ENCODE measurements around the gene FNDC5.

Gene FNDC5

DNA sequence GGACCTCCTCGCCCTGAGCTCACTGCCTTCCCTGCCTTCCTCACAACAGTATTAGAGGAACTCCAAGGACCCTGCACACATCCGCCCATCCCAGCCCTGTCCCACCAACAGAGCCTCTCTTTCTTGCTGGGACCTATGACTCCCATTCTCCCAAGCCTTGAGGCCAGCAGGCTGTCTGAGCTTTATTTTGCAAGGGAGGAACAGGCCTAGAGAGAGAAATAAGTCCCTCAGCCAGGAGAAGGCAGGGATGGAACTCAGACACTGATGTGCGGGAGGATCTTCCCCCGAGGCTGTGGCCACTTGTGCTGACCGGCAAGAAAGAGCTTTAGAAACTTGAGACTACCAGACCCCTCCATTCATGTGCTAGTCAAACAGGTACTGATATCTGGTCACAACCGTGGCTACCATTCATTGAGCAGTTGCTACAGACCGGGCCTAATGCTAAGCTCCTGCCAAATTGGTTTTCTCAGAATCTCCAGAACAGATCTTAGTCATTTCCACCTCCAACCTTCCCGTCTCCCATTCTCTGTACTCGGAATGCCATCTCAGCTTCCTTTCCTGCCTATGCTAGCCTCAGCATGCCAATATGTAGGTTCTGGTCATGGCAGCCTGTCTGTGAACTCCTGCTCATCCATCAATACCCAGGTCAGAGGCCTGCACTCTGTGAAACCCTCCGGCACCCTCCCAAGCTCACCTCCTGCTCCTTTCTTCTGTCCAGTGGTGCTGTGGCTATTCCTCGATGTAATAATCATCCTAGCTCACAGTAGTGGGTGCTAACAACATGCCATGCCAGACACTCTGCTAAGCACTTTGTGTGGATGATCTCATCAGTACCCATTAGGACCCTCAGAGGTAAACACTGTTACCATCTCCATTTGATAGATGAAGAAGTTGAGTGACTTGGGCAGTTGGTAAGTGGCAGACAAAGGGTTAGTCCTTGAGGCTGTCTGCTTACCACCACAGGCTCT is 26.7 kb upstream of the FNDC5 start:
- DNase-seq, result no peak

DNA sequence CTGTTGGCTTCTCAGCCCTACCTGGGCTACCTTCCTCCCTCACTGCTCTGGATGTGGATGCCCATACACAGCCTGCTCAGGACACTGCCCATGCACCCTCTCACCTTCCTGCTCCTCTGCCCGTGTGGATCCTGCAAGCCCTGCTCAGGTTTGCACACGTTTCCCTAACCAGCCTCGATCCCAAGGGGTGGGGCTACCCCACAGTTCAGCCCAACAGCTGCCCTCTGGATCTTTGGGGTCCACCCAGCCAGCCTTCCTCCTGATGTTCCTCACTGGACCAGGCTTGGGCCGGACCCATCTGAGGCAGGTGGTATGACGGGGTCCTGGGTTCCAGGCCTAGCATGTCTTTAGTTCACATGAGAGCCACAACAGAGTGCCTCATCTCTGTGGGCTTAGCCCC is 25.7 kb upstream of the FNDC5 start:
- DNase-seq, result no peak

DNA sequence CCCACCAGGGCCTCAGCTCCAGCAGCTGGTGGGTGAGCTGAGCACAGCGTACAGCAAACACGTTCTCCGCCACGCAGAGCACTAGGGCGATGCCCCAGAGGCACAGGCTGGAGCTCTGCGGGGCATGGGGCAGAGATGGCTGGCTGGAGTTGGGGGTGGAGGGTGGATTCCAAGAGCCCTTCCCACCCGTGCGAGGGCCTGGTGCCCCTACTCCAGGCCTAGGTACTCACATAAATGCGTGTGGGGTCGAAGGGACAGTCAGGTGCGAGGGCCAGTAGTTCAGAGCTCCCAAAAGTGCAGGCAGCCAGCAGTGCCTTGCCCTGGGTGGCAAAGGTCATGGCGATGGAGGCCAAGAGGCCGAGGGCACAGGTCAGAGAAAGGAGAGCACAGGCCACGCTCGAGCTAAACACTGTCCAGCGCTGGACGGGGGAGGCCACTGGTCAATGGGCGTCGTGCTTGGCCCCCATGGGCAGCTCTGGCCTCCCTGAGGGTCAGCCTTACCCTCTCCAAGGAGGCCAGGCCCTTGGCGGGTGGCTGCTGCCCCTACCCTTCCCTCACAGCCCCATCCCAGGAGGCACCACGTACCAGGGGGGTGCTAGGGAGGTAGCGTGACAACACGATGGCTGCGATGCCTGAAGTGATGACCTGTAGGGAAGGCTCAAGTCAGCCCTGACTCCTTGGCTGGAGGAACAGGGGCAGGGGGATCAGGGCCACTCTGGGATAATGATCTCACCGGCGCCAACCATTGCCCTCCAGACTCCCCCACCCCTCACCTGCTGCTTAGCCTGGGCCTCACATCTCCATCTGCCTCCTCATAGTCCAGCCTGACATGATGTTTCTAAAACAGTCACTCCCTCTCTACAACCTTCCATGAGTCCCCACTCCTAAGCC is 24.9 kb upstream of the FNDC5 start:
- DNase-seq, result no peak

DNA sequence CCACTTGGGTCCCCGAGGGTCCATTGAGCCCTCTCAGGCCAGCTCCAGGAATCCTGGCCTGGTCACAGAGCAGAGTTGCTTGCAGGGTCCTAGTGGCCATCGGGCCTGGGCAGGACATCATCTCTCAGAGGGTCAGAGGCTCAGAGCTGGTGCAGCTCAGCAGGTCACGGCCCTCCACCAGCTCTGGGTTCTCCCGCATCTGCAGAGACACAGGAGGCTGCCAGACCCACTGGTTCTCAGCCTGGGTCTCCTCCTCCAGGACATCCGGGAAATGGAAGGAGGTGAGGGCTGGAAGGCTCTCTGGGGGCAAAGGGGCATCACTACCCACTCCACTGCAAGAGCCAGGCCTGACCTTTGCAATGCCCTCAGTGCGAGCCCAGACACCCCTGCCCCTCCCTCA is 24.0 kb upstream of the FNDC5 start:
- DNase-seq, result no peak

DNA sequence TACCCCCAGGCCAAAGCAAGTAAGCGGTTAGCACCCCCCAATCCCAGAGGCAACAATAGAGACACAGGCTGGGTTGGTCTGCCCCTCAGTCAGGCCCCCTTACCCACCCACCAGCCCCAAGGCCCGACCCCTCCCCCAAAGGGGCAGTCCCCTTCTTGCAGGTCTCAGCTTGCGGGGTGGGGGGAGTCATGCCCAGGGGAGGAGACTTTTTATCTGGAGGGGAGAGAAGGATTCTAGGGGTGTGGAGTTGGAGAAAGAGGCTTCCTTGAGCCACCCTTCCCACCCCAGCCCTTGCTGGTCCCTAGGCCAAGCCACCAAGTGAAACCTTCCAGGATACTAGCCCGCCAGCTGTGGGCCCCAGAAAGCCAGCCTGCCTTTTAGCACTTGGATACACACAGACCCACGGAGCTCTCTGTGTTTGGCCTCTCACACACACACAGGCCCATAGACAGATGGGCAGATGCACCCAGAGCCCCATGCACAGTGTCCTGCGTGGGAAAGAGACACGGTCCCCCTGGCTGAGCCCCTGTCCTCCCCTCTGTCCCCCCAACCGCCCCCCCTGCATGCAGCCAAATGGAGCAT is 23.4 kb upstream of the FNDC5 start:
- DNase-seq, result no peak

DNA sequence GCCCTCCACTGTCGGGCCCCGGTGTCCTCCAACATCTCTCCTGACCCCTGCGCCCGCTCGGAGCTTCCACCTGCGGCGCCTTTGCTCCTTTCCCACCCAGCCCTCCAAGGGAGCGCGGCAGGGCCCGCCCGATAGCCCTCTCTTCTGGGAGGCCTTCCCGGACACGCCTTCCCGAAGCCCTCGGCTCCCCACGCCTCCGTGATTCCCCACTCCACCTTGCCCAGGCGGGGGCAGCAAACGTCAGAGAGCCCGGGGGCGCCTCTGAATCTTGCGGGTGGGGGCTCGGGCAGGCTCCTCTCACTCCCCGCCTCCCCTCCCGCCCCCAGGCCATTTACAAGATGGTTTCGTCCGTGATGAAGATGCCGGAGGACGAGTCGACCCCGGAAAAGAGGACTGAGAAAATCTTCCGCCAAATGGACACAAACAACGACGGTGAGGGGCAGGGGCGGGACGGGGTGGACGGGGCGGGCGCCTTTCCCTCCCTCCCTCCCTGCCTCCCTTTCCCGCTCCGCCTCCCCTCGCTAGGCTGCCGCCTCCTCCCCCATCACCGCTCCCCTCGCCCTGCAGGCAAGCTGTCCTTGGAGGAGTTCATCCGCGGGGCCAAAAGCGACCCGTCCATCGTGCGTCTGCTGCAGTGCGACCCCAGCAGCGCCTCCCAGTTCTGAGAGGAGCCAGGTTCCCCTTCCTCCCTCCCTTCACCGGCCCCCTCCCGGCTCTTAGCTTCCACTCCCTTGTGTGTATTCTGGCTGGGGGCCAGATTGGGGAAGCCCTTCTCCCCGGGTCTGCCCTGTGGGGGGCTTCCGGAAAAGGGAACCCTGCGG is 22.7 kb upstream of the FNDC5 start:
- DNase-seq, result no peak

DNA sequence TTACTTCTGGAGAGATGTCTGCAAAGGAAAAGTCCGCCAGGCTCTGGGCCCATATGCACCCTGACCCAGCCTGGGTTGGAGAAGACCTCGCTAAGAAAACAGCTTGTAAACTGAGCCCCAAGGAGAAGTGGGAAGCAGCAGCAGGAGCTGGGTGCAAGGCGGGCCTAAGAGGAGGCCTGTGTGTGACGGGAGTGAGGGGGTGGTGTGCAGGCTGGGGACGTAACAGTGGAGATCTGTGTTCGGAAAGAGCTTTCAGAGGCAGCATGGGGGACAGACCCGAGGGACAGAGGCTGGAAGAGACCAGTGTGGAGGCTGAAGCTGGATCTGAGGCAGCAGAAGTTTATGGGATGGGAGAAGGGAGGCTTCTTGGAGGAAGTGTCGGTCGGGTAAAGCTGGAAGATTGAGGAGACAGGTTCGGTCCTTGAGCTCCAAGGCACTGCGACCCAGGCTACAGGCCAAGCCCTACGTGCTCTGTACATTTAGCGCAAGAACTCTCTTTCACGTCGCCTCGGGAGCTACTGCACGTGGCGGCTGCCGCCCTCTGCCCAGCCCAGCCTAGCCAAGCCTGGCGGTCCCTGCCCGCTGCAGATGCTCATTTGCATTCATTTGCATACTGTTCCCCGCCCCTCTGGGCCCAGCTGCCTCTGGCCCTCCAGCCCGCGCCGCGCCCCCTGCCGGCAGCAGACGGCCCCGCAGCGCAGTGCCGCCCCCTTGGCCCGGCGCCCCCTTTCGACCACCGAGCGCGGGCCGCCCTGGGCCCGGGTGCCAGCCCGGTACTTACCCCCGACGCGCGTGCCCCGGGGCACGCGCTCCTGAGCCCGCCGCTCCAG is 21.9 kb upstream of the FNDC5 start:
- DNase-seq, result no peak

DNA sequence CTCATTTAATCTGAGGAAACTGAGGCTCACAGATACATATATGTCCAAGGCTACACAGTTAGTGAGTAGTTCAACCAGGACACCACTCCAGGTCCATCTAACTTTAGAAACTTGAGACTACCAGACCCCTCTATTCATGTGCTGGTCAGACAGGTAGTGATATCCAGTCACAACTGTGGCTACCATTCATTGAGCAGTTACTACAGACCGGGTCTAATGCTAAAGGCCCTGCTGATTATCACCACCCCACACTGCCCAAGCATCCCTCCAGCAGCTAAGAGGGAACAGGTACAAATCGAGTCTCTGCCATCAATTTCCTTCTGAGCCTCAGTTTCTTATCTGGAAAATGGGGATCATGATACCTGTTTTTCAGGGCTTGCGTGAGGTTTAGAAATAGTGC is 20.9 kb upstream of the FNDC5 start:
- no peak for DNase-seq

DNA sequence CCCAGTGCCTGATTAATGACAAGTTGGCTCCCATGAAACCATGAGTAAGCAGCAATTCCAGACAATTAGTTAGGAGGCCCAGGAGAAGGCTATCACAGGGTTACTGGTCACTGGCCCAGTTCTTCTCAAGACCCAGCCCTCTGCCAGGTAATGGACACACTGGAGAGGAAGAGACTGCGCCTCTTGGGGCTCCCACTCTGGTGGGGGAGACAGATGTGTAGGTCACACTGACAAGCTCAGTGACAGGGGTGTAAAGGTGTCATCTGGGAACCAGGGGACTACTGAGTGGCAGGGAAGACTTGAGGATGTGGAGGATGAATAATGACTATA is 20.5 kb upstream of the FNDC5 start:
- no peak for DNase-seq

DNA sequence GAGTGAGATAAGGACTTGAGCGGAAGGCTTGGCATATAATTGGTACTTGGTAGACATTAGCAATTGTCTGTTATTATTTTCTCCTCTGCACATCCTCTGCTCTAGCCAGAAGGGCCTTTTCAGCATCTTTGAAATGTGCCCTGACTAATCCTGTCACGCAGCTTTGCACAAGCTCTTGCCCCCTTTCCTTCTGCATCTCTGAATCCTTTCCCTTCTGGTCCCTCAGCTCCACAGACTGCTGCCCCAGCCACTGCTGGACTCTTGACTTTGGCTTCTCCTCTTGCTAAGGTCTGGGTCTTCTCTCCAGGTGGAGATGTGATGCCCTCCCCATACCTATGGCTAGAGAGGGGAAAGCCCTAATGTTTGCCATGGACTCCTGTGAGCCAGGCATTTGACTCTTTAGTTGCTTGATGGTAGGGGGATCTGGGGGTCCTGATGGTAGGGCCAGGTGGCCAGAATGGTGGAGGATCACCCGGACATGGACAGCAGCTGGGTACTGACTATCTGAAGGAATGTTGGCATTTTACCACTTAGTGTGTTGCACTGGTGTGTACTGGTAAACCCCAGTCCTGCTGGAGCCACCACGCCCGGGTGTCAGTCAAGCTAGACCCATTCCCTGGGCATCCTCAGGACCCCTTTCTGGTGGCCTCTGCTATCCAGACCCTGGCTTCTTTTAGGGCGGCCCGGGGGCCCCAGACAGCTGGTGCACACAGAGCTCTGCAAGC is 20.0 kb upstream of the FNDC5 start:
- no peak for DNase-seq

DNA sequence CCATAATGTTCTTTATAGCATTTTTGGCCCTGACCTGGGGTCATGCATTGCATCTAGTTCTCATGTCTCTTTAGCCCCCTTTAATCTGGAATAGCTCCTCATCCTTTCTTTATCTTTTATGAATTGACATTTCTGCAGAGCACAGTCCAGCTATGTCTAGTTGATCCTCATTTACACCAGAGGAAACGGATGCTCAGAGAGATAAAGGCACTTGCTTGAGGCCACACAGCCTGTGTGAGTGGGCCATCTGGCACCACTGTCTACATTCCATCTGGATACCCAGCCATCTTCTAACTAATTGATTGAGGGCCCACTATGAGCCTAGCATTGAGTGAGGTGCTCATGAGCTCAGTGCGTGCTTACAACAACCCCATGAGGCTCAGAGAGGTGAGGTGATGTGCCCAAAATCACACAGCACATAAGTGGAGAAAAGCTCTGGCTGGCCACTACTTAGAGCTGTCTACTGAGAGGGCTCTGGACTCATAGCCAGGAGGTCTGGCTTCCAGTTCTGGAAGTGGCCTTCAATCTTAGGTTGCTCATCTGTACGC is 19.1 kb upstream of the FNDC5 start:
- no peak for DNase-seq

DNA sequence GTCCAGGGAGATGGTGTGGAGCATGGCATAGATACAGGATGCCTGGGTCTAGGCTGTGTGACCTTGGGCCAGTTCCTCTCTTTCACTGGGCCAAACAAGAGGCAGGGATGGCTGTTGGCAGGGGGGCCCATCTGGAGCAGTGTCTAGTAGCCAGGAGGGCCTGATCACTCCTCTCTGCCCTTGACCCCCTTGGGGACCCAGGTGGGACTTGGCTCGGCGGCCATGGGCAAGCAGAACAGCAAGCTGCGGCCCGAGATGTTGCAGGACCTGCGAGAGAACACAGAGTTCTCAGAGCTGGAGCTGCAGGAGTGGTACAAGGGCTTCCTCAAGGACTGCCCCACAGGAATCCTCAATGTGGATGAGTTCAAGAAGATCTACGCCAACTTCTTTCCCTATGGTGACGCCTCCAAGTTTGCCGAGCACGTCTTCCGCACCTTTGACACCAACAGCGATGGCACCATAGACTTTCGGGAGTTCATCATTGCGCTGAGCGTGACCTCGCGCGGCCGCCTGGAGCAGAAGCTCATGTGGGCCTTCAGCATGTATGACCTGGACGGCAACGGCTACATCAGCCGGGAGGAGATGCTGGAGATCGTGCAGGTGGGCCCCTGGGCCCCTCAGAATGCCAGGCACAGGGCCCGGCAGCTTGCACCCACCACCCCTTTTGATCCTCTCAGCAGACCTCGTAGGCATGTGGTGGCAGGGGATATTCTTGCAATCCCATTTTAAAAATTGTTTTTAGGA is 18.1 kb upstream of the FNDC5 start:
- DNase-seq, result no peak

DNA sequence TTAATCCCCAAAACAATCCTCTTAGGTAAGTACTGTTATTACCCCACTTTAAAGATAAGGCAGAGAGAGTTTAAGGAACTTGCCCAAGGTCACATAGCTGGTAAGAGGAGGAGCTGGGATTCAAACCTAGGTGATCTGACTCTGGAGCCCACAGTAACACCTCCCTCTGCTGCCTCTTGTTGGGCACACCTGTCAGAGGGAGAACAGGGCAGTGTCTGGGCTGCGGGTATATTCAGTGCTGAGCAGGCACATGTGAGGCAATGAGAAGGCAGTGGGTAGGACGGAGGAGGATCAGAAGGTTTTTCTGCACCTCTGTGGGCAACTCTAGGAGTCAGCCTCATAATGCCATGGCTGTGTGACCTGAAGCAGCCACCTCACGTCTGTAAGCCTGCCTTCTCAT is 17.4 kb upstream of the FNDC5 start:
- DNase-seq, result no peak

DNA sequence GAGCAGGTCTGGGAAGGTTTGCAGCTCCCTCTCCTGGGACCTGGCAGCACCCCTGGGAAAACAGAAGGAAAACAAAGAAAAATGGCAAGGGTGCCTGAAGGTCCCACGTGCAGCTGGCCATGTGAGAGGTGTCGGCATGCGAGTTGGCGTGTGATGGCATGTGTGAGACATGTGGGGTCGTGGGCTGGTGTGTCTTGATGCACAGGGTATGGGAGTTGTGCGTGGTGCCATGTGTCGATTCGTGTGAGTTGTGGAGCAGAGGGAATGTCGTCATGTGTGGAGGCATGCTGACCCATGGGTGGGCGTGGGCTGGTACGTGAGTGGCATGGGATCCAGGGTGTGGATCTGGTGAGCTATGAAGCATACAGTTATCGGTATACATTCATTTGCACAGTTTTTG is 16.9 kb upstream of the FNDC5 start:
- no peak for DNase-seq

DNA sequence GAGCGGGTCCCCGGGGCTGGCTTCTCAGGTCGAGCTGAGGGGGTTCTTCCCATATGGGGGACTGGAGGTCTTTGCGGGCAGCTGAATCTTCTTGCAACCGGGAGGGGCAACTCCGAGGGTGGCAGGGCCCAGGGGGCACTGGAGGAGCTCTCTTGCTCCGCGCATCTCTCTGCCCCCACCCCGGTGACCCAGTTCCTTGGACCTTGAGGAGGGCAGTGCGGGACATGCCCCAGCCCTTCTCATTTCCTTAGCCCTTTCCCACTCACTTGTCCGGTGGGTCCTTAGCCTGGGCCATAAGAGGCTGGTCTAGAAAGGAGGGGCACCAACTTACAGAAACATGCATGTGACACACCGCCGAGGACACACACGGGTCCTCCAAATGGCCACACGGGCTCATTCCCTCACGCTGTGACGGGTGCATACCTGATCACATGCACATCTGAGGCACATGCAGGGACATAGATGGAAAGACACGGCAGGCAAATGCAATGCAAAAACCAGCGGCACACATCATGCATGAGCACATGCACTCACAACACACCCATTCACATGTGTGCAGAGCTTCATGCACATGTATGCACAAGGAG is 16.2 kb upstream of the FNDC5 start:
- DNase-seq, result no peak

DNA sequence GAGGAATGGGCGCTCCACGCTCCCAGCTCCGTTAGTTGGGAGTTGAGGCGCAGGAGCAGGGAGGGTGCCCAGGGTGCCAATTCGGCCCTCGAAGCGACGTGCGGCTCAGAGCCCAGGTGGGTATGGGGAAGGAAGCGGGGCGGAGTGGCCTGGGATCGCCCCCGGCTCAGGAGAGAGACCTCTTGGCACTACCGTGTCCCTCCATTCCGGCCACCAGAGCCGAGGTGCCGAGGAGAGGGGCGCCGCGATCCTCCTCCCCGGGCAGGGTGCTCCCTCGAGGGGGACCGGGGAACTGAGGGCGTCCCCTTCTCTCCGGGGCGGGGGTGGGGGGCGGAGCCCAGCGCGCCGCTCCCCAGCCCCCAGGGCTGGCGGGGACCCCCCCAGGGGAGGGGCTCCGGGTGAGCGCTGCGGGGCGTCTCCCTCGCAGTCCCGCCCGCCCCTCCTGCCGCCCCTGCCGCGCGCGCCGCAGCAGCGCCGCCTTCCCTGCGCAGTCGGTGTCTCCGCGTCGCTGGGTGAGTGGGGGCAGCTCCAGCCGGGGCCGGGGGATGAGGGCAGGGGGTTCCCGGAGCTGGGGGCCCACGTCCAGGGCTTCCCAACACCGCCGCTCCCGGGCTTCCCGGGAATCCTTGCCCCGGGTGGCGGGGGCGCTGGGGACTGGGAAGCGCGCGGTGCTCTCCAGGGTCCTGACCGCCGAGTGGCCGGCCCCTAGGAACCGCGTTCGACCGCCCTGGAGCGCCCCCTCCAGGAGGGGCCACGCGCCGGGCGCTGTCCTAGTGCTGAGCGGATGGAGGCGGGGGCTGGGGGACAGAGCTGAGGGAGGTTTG is 15.5 kb upstream of the FNDC5 start, which contains the start of gene HPCA:
TSS of gene HPCA (plus strand) at position 488 of the 824 bp plus-strand sequence. CDS start 2,408 bp downstream, outside the sequence.
- DNase-seq, result no peak

DNA sequence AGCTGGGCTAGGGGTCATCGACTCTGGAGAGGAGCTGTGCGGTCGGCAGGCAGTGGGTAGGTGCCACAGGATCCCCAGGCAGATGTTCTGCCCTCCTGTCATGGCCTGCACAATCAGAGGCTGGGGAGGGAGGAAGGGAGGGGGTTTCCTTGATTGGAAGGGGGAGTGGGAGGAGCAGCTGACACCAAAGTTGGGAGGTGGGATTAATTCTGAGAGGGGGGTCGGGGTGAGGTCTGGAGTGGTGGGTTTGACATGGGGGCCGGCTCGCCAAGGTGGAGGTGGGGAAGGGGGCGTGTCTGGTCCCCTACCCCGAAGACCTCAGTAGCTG is 14.9 kb upstream of the FNDC5 start:
- no peak for DNase-seq

DNA sequence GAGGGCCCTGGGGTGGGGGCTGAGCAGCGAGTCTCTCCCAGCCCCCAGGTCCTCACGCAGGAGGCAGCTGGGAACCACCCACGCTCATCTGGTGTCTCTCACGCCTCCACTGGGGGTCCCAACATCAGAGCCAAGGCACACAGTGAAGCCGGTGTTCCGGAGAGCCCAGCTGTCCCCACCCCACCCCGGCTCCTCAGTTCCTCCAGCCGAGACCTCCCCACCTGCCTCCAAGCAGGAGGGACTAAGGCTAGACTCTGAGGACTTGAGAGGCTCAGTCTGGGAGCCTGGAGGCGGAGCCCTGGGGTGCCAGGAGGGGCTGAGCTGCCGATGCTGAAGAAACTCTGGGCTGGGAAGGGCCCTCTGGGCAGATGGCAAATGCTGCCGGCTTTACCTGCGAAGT is 14.0 kb upstream of the FNDC5 start:
- no peak for DNase-seq

DNA sequence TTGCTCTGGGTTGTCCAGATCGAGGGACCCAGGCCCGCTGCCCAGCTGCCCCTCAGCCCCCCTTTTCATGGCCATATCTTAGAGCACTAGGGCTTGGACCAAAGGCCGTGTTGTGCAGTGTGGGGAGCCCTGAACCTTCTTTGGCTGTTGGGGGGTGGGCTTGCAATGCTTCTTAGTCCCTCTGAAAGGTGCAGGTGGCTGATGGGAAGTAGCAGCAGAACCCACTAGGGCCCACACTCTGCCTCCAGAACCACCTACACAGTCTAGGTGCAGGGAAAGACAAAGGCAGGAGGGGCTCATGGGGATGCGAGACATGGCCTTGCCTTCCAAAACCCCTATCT is 13.3 kb upstream of the FNDC5 start:
- no peak for DNase-seq

All from SW 1271 (cell line).